H9 (cell line): Measurements from ENCODE around the gene FCER1G. TPM values are rescaled to one million over a fixed set of nuclear protein-coding genes. Genes with fewer than 3 reads are reported as not detected.

ENCODE experiments used
- DNase-seq: peaks from one replicate; pipeline ENCODE4 v3.0.0-alpha.2; 2017
- H2AFZ ChIP-seq: one replicate; pipeline ENCODE4 v1.6.1; 2013; ENCODE audit warnings: mild to moderate bottlenecking, low read length, control low read depth, moderate library complexity
- H2AK5ac ChIP-seq: 2 replicates; pipeline ENCODE4 v1.6.1; 2013; ENCODE audit warnings: low read length, control low read depth, mixed read lengths; ENCODE audit not compliant: insufficient read length
- H2BK120ac ChIP-seq: one replicate; pipeline ENCODE4 v1.6.1; 2013; ENCODE audit warnings: low read depth, mild to moderate bottlenecking, low read length, control low read depth, inconsistent platforms; ENCODE audit not compliant: poor library complexity, severe bottlenecking
- H2BK12ac ChIP-seq: 2 replicates; pipeline ENCODE4 v1.6.1; 2013; ENCODE audit warnings: low read length, control low read depth, mixed read lengths, low read depth; ENCODE audit not compliant: insufficient read length
- H2BK15ac ChIP-seq: 2 replicates; pipeline ENCODE4 v1.6.1; 2013; ENCODE audit warnings: low read depth, low read length, control low read depth
- H2BK20ac ChIP-seq: one replicate; pipeline ENCODE4 v1.6.1; 2013; ENCODE audit warnings: low read depth, mild to moderate bottlenecking, low read length, control low read depth, inconsistent platforms; ENCODE audit not compliant: poor library complexity, severe bottlenecking
- H2BK5ac ChIP-seq: 2 replicates; pipeline ENCODE4 v1.6.1; 2013; ENCODE audit warnings: low read length, control low read depth, mixed read lengths; ENCODE audit not compliant: insufficient read length
- H3K14ac ChIP-seq: 2 replicates; pipeline ENCODE4 v1.6.1; 2013; ENCODE audit warnings: low read length, control low read depth; ENCODE audit not compliant: insufficient read depth
- H3K18ac ChIP-seq: 2 replicates; pipeline ENCODE4 v1.6.1; 2013; ENCODE audit warnings: low read depth, mild to moderate bottlenecking, mixed read lengths, low read length, control low read depth; ENCODE audit not compliant: insufficient read length
- H3K23ac ChIP-seq: 2 replicates; pipeline ENCODE4 v1.6.1; 2013; ENCODE audit warnings: low read length, control low read depth, mixed read lengths, low read depth; ENCODE audit not compliant: insufficient read length
- H3K23me2 ChIP-seq: 2 replicates; pipeline ENCODE4 v1.6.1; 2013; ENCODE audit warnings: low read depth, mild to moderate bottlenecking, mixed read lengths, low read length, control low read depth; ENCODE audit not compliant: insufficient read length, poor library complexity, severe bottlenecking
- H3K27ac ChIP-seq: 2 replicates; pipeline ENCODE4 v1.5.1; 2013; ENCODE audit warnings: low read length, control low read depth, mixed read lengths, low read depth; ENCODE audit not compliant: insufficient read length
- H3K27me3 ChIP-seq: 2 replicates; pipeline ENCODE4 v1.6.1; 2013; ENCODE audit warnings: low read length, control low read depth, inconsistent platforms; ENCODE audit not compliant: insufficient read depth
- H3K4ac ChIP-seq: 2 replicates; pipeline ENCODE4 v1.6.1; 2013; ENCODE audit warnings: low read depth, mild to moderate bottlenecking, control low read depth, inconsistent platforms, low read length, moderate library complexity
- H3K4me1 ChIP-seq: 2 replicates; pipeline ENCODE4 v1.6.1; 2013; ENCODE audit warnings: low read length, control low read depth, inconsistent platforms; ENCODE audit not compliant: insufficient read depth
- H3K4me2 ChIP-seq: 2 replicates; pipeline ENCODE4 v1.6.1; 2013; ENCODE audit warnings: low read length, control low read depth, mixed read lengths; ENCODE audit not compliant: insufficient read length, insufficient read depth
- H3K56ac ChIP-seq: 2 replicates; pipeline ENCODE4 v1.6.1; 2013; ENCODE audit warnings: low read depth, mild to moderate bottlenecking, mixed read lengths, low read length, control low read depth; ENCODE audit not compliant: insufficient read length
- H3K79me1 ChIP-seq: 2 replicates; pipeline ENCODE4 v1.6.1; 2013; ENCODE audit warnings: low read depth, mild to moderate bottlenecking, moderate library complexity, low read length, control low read depth, inconsistent platforms; ENCODE audit not compliant: insufficient read depth, poor library complexity, severe bottlenecking
- H3K79me2 ChIP-seq: 2 replicates; pipeline ENCODE4 v1.6.1; 2013; ENCODE audit warnings: low read length, control low read depth, inconsistent platforms; ENCODE audit not compliant: insufficient read depth
- H3K9ac ChIP-seq: 2 replicates; pipeline ENCODE4 v1.6.1; 2013; ENCODE audit warnings: low read length, control low read depth, mixed read lengths; ENCODE audit not compliant: insufficient read length; ENCODE audit errors: extremely low read depth
- H3K9me3 ChIP-seq: one replicate; pipeline ENCODE4 v1.6.1; 2013; ENCODE audit warnings: low read depth, low read length, inconsistent platforms; ENCODE audit not compliant: control insufficient read depth
- H3T11ph ChIP-seq: one replicate; pipeline ENCODE4 v1.6.1; 2013; ENCODE audit warnings: mild to moderate bottlenecking, low read length, control low read depth, inconsistent platforms
- H4K20me1 ChIP-seq: one replicate; pipeline ENCODE4 v1.6.1; 2013; ENCODE audit not compliant: control insufficient read depth, insufficient read length, insufficient read depth
- H4K5ac ChIP-seq: 2 replicates; pipeline ENCODE4 v1.6.1; 2013; ENCODE audit warnings: low read depth, mild to moderate bottlenecking, mixed read lengths, low read length, control low read depth; ENCODE audit not compliant: insufficient read length
- H4K8ac ChIP-seq: replicated peaks from 2 replicates; pipeline ENCODE4 v1.6.1; 2013; ENCODE audit warnings: low read length, control low read depth, mixed read lengths, low read depth; ENCODE audit not compliant: insufficient read length
- H4K91ac ChIP-seq: 2 replicates; pipeline ENCODE4 v1.6.1; 2013; ENCODE audit warnings: low read depth, mild to moderate bottlenecking, moderate library complexity, mixed read lengths, low read length, control low read depth; ENCODE audit not compliant: insufficient read length
- H3K27ac Mint-ChIP-seq, 3 experiments: 2 replicates in 2 of 3; 3 replicates in 1 of 3; pipeline ENCODE4 v1.8.0; 2020 to 2021; ENCODE audit warnings: mixed read lengths in 3 of 3, mild to moderate bottlenecking in 1 of 3, moderate library complexity in 1 of 3
- H3K27me3 Mint-ChIP-seq: 2 replicates; pipeline ENCODE4 v1.8.0; 2021; ENCODE audit warnings: low read depth, mild to moderate bottlenecking, moderate library complexity, mixed read lengths
- H3K36me3 Mint-ChIP-seq, 3 experiments: 2 replicates in 2 of 3; 3 replicates in 1 of 3; pipeline ENCODE4 v1.8.0; 2020 to 2021; ENCODE audit warnings: low read depth in 3 of 3, mixed read lengths in 3 of 3; ENCODE audit not compliant: insufficient read depth in 1 of 3
- H3K4me1 Mint-ChIP-seq, 2 experiments: 2 replicates each; pipeline ENCODE4 v1.8.0; 2020; ENCODE audit warnings: mixed read lengths in 2 of 2
- H3K4me3 Mint-ChIP-seq, 2 experiments: 2 replicates in 1 of 2; 3 replicates in 1 of 2; pipeline ENCODE4 v1.8.0; 2020 to 2021; ENCODE audit warnings: mild to moderate bottlenecking in 2 of 2, mixed read lengths in 2 of 2, moderate library complexity in 1 of 2
- H3K9me3 Mint-ChIP-seq, 2 experiments: 2 replicates in 1 of 2; 3 replicates in 1 of 2; pipeline ENCODE4 v1.8.0; 2020; ENCODE audit warnings: mild to moderate bottlenecking in 2 of 2, mixed read lengths in 2 of 2, moderate library complexity in 1 of 2
- WGBS: extraction: QIAGEN DNeasy Blood & Tissue Kit; methylation state at CpG from one replicate; pipeline ENCODE4 v1.1.7; 2013; ENCODE audit warnings: missing lambda C conversion rate, low lambda C conversion rate, mixed read lengths; ENCODE audit not compliant: insufficient read length; ENCODE audit errors: extremely low coverage; 5-methylcytosine and 5-hydroxymethylcytosine counted together
- total RNA-seq: library from RNA; stranded (reverse); gene quantifications from 2 replicates; pipeline ENCODE4 v1.2.1, GENCODE V29; 2021
- TF ChIP-seq, protein P1 (sequence below): fragments of 200-600 bp; sonication (generic); conservative IDR thresholded peaks from 3 replicates; pipeline ENCODE4 v1.8.0; 2021; ENCODE audit warnings: antibody characterized with exemption, mild to moderate bottlenecking

FCER1G gene
- total RNA-seq, 1 experiment from 2014 or later: 0.90 TPM

DNA sequence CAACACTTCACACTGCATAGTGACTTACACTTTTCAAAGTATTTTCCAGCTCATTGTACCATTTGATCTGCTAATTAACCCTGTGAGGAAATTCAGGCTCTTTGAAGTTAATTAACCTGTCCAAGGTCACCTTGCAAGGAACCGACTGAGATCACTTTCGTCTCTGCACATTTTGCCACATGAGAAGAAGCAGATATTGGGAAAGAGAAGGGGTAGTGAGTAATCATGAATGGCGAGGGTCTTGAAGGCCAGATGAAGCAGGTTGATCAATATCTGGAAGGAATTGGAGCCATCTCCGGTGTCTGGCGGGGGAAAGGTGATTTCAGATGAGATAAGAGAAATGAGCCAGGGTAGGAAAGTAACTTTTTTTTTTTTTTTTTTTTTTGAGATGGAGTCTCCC lies 4.9 kb downstream of the FCER1G start:
- H3K79me2 ChIP-seq: no peaks in the 10 kb centered on the region
- H2BK15ac ChIP-seq: no peak overlapping the region
- H3K4me1 ChIP-seq: peaks cover 4% of the 10 kb centered on the region; the same call in 1 of the 2 replicates
- H4K5ac ChIP-seq: no peak overlapping the region
- H2BK20ac ChIP-seq: no peak overlapping the region
- no peak overlapping the region for H3K56ac ChIP-seq
- H3T11ph ChIP-seq: no peak overlapping the region
- WGBS: no CpG with 5 or more reads among the region's 5 CpGs
- H4K8ac ChIP-seq: no peak overlapping the region
- Mint-ChIP-seq H3K27ac (no peak overlapping the region), H3K36me3 (peaks cover 0 to 3% (median 3%) of the 10 kb centered on the region in 3 experiments; a peak in 4 of 7 replicates), H3K9me3 (no peaks in the 10 kb centered on the region), H3K4me1 (peaks cover 17 to 41% of the 10 kb centered on the region in 2 experiments), H3K4me3 (no peak overlapping the region), H3K27me3 (no peaks in the 10 kb centered on the region)
- no peak overlapping the region for H2BK5ac ChIP-seq
- H2BK120ac ChIP-seq: no peak overlapping the region
- DNase-seq: no peak
- no peak overlapping the region for H3K23ac ChIP-seq
- H3K4me2 ChIP-seq: no peak overlapping the region
- H3K4ac ChIP-seq: no peak overlapping the region
- H4K20me1 ChIP-seq: no peaks in the 10 kb centered on the region
- H3K27me3 ChIP-seq: no peaks in the 10 kb centered on the region
- no peaks in the 10 kb centered on the region for H3K23me2 ChIP-seq
- no peak overlapping the region for H4K91ac ChIP-seq
- no peak overlapping the region for H2AK5ac ChIP-seq
- H3K9ac ChIP-seq: no peak overlapping the region
- no peaks in the 10 kb centered on the region for H3K9me3 ChIP-seq
- H3K14ac ChIP-seq: no peak overlapping the region
- TF ChIP-seq, protein P1, sequence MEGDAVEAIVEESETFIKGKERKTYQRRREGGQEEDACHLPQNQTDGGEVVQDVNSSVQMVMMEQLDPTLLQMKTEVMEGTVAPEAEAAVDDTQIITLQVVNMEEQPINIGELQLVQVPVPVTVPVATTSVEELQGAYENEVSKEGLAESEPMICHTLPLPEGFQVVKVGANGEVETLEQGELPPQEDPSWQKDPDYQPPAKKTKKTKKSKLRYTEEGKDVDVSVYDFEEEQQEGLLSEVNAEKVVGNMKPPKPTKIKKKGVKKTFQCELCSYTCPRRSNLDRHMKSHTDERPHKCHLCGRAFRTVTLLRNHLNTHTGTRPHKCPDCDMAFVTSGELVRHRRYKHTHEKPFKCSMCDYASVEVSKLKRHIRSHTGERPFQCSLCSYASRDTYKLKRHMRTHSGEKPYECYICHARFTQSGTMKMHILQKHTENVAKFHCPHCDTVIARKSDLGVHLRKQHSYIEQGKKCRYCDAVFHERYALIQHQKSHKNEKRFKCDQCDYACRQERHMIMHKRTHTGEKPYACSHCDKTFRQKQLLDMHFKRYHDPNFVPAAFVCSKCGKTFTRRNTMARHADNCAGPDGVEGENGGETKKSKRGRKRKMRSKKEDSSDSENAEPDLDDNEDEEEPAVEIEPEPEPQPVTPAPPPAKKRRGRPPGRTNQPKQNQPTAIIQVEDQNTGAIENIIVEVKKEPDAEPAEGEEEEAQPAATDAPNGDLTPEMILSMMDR: no peak
- H3K18ac ChIP-seq: no peak overlapping the region
- no peak overlapping the region for H3K27ac ChIP-seq
- H3K79me1 ChIP-seq: no peaks in the 10 kb centered on the region
- no peak overlapping the region for H2AFZ ChIP-seq
- H2BK12ac ChIP-seq: no peak overlapping the region
